HG02970 (cell line): ENCODE results near the gene ADCY7.

Source experiments
- ATAC-seq: cut with Tn5 transposase; IDR thresholded peaks from one replicate; pipeline ENCODE4 v1.9.1; 2021; ENCODE audit warnings: mild to moderate bottlenecking, moderate library complexity, moderate number of reproducible peaks; ENCODE audit not compliant: unreplicated experiment, low FRiP score

ADCY7 gene

DNA sequence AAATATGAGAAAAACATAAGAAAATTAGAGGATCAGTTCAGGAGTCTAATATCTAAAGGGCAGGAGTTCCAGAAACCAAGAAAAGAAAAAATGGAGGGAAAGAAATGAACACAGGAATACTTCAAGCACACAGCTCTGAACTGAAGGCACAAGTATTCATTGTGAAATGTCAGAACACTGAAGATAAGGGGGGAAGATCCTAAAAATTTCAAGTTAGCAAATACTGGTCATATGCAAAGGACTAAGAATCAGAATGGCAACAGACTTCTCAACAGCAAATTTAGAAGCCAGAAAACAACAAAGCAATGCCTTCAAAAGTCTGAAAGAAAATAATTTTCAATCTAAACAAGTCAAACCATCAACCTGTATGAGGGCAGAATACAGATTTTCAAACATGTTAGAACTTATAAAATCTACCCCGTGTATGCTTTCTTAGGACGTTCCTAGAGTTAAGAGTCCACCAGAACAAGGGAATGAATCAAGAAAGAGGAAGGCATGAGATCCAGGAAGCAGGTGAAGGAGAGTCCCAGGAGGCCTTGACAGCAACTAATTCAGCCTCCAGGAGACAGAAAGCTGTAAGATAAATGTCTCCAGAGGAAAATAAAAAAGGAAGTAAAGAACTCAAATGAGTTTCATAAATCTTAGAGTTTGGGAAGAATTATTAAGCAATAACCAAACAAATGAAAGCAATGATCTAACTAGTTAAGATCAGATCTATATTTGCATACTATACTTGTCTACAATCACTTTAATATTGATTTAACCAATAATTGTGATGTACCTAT, 99.6 kb downstream of the ADCY7 start:
- no peak for ATAC-seq
